Neutrophil (primary cell): ENCODE measurements around the gene SND1.

ENCODE experiments used
- H3K27ac ChIP-seq: fragments of 200-600 bp; sonication (generic); 2 replicates; pipeline ENCODE4 v1.5.1; 2016; ENCODE audit warnings: mild to moderate bottlenecking, moderate library complexity
- H3K27me3 ChIP-seq: fragments of 200-600 bp; sonication (generic); 2 replicates; pipeline ENCODE4 v1.6.0; 2016; ENCODE audit warnings: mild to moderate bottlenecking
- H3K36me3 ChIP-seq: fragments of 200-600 bp; sonication (generic); 2 replicates; pipeline ENCODE4 v1.5.1; 2017
- H3K4me1 ChIP-seq, 2 experiments: fragments of 200-600 bp in 1 of 2; sonication (generic) in 1 of 2; 1 replicate in 1 of 2; 2 replicates in 1 of 2; pipeline versions ENCODE4 v1.5.1 to v1.6.1; 2013 to 2016; ENCODE audit warnings: low read depth in 1 of 2, low read length in 1 of 2, mild to moderate bottlenecking in 1 of 2, moderate library complexity in 1 of 2; ENCODE audit not compliant: control insufficient read depth in 1 of 2, insufficient read depth in 1 of 2
- H3K4me3 ChIP-seq, 2 experiments: fragments of 200-600 bp in 1 of 2; sonication (generic) in 1 of 2; 1 replicate in 1 of 2; 2 replicates in 1 of 2; pipeline ENCODE4 v1.5.1; 2013 to 2016; ENCODE audit warnings: low read depth in 1 of 2, low read length in 1 of 2, mild to moderate bottlenecking in 1 of 2, moderate library complexity in 1 of 2
- H3K9me3 ChIP-seq: fragments of 200-600 bp; sonication (generic); 2 replicates; pipeline ENCODE4 v1.5.1; 2016
- CTCF ChIP-seq: fragments of 200-600 bp; sonication (generic); IDR thresholded peaks from 2 replicates; pipeline ENCODE4 v1.5.1; 2016; ENCODE audit warnings: antibody characterized with exemption

Gene SND1

GRCh38 chr7:127755521-127755920 lies 103.5 kb downstream of the SND1 start:
- no peaks in the 10 kb centered on the region for H3K9me3 ChIP-seq

GRCh38 chr7:127755965-127756364 lies 104.0 kb downstream of the SND1 start:
- Histone ChIP-seq H3K27ac (no peak overlapping the region), H3K36me3 (no peaks in the 10 kb centered on the region), H3K27me3 (no peaks in the 10 kb centered on the region), H3K9me3 (no peaks in the 10 kb centered on the region), H3K4me1 (peaks cover 5 to 12% of the 10 kb centered on the region in 2 experiments), H3K4me3 (no peak overlapping the region)
- no peak for TF ChIP-seq CTCF

More at GRCh38 chr7:127755521-127755920, 103.5 kb downstream of the SND1 start:
- Histone ChIP-seq H3K4me1 (peaks cover 5 to 14% of the 10 kb centered on the region in 2 experiments), H3K27me3 (no peaks in the 10 kb centered on the region), H3K36me3 (no peaks in the 10 kb centered on the region), H3K4me3 (no peak overlapping the region), H3K27ac (no peak overlapping the region)
- TF ChIP-seq CTCF: no peak

GRCh38 chr7:127758105-127758504 lies 106.1 kb downstream of the SND1 start:
- Histone ChIP-seq H3K27ac (no peak overlapping the region), H3K9me3 (no peaks in the 10 kb centered on the region), H3K4me1 (peaks cover 5% of the 10 kb centered on the region in 2 experiments), H3K4me3 (no peak overlapping the region), H3K27me3 (no peaks in the 10 kb centered on the region), H3K36me3 (no peaks in the 10 kb centered on the region)
- no peak for TF ChIP-seq CTCF

GRCh38 chr7:127758845-127759244 lies 106.9 kb downstream of the SND1 start:
- Histone ChIP-seq H3K4me1 (peaks cover under 1 to 2% of the 10 kb centered on the region in 2 experiments), H3K27me3 (no peaks in the 10 kb centered on the region), H3K9me3 (no peaks in the 10 kb centered on the region), H3K36me3 (no peaks in the 10 kb centered on the region), H3K4me3 (no peak overlapping the region), H3K27ac (no peak overlapping the region)
- no peak for TF ChIP-seq CTCF

GRCh38 chr7:127759945-127760421 lies 108.0 kb downstream of the SND1 start:
- Histone ChIP-seq H3K4me1 (no peaks in the 10 kb centered on the region), H3K27me3 (no peaks in the 10 kb centered on the region), H3K4me3 (no peak overlapping the region), H3K9me3 (no peaks in the 10 kb centered on the region), H3K27ac (no peak overlapping the region), H3K36me3 (no peaks in the 10 kb centered on the region)
- TF ChIP-seq CTCF: no peak
